Measurements from ENCODE around the gene PILRA. TPM values are rescaled to one million over a fixed set of nuclear protein-coding genes. Genes with fewer than 3 reads are reported as not detected.
"Not testable (repeated sequence)": the region's sequence is repeated elsewhere in the genome, so short reads cannot be mapped to it uniquely, and the experiment has no call there.

The PILRA gene
- total and polyA plus RNA-seq, 10 of the 15 experiments (the other 5 are each of a cell fraction or from before 2014, with no cell fraction given): 6.6 to 43.3 (median 11.5) TPM

- ChIA-PET RAD21 (ENCODE audit: unreplicated experiment) (interaction anchor here (0.6 to 2.5 kb wide), 12 partner anchors 8 to 233 kb away, joined by 3 to 20 read pairs (median 4); partner anchors contain the start of gene ZCWPW1), SMC1A (ENCODE audit: uncharacterized antibody, unreplicated experiment) (interaction anchor here (0.7 to 3.6 kb wide), 9 partner anchors 9 to 64 kb away, joined by 3 to 16 read pairs (median 4); partner anchors contain the start of gene ZCWPW1), POLR2A (interaction anchor here (0.7 to 1.9 kb wide), 11 partner anchors 9 to 172 kb away, joined by 3 to 11 read pairs (median 4); partner anchors contain the start of genes MEPCE and ZCWPW1), CTCF (interaction anchor here (0.7 to 3.3 kb wide), 9 partner anchors 8 to 233 kb away, joined by 3 to 39 read pairs (median 4); no protein-coding TSS in a partner anchor)
- H3K4me2 ChIP-seq (ENCODE audit: control insufficient read depth, insufficient read depth): peak overlapping the region; percentile 84
- H3K9ac ChIP-seq (ENCODE audit: control insufficient read depth, insufficient read depth, low read length): peak overlapping the region; percentile 65
- TF ChIP-seq NR2F1 (conservative IDR thresholded peaks at IDR 0.05) (peak; percentile 76), CHD4 (IDR thresholded peaks at IDR 0.05) (0 out of 2 replicates have a peak, but pooled peaks have one; percentile 51), DPF2 (IDR thresholded peaks at IDR 0.05) (0 out of 2 replicates have a peak, but pooled peaks have one; percentile 11), BHLHE40 (IDR thresholded peaks at IDR 0.05; ENCODE audit: borderline replicate concordance in 1 of 2, low read depth in 2 of 2, low read length in 1 of 2) (peak; percentile 58 to 81; a peak in 3 of 4 replicates), ZNF384 (IDR thresholded peaks at IDR 0.05; ENCODE audit: borderline replicate concordance, low read depth, low read length) (0 out of 2 replicates have a peak, but pooled peaks have one; percentile 55), PML (IDR thresholded peaks at IDR 0.05; ENCODE audit: low read length) (peak; percentile 36; the same call in 1 of the 2 replicates), SMARCA5 (IDR thresholded peaks at IDR 0.05) (peak; percentile 22; the same call in 1 of the 2 replicates), RELA (IDR thresholded peaks at IDR 0.05; ENCODE audit: borderline replicate concordance, partially characterized antibody) (peak; percentile 22), EP300 (IDR thresholded peaks at IDR 0.05; ENCODE audit: borderline replicate concordance in 1 of 2, control insufficient read depth in 1 of 2, low read depth in 2 of 2, low read length in 2 of 2) (peak in 1 of 2 experiments; percentile 6; a peak in 1 of 4 replicates), NFIC (IDR thresholded peaks at IDR 0.05; ENCODE audit: low read depth, low read length) (peak; percentile 52; the same call in 1 of the 2 replicates)
- TF ChIP-seq, protein P1, sequence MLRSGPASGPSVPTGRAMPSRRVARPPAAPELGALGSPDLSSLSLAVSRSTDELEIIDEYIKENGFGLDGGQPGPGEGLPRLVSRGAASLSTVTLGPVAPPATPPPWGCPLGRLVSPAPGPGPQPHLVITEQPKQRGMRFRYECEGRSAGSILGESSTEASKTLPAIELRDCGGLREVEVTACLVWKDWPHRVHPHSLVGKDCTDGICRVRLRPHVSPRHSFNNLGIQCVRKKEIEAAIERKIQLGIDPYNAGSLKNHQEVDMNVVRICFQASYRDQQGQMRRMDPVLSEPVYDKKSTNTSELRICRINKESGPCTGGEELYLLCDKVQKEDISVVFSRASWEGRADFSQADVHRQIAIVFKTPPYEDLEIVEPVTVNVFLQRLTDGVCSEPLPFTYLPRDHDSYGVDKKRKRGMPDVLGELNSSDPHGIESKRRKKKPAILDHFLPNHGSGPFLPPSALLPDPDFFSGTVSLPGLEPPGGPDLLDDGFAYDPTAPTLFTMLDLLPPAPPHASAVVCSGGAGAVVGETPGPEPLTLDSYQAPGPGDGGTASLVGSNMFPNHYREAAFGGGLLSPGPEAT (IDR thresholded peaks at IDR 0.05; ENCODE audit: low read depth): peak; percentile 2
- TF ChIP-seq, protein P2, sequence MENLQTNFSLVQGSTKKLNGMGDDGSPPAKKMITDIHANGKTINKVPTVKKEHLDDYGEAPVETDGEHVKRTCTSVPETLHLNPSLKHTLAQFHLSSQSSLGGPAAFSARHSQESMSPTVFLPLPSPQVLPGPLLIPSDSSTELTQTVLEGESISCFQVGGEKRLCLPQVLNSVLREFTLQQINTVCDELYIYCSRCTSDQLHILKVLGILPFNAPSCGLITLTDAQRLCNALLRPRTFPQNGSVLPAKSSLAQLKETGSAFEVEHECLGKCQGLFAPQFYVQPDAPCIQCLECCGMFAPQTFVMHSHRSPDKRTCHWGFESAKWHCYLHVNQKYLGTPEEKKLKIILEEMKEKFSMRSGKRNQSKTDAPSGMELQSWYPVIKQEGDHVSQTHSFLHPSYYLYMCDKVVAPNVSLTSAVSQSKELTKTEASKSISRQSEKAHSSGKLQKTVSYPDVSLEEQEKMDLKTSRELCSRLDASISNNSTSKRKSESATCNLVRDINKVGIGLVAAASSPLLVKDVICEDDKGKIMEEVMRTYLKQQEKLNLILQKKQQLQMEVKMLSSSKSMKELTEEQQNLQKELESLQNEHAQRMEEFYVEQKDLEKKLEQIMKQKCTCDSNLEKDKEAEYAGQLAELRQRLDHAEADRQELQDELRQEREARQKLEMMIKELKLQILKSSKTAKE (IDR thresholded peaks at IDR 0.05; ENCODE audit: low read depth, poor library complexity, severe bottlenecking): peak; percentile 24
- TF ChIP-seq, protein P3, sequence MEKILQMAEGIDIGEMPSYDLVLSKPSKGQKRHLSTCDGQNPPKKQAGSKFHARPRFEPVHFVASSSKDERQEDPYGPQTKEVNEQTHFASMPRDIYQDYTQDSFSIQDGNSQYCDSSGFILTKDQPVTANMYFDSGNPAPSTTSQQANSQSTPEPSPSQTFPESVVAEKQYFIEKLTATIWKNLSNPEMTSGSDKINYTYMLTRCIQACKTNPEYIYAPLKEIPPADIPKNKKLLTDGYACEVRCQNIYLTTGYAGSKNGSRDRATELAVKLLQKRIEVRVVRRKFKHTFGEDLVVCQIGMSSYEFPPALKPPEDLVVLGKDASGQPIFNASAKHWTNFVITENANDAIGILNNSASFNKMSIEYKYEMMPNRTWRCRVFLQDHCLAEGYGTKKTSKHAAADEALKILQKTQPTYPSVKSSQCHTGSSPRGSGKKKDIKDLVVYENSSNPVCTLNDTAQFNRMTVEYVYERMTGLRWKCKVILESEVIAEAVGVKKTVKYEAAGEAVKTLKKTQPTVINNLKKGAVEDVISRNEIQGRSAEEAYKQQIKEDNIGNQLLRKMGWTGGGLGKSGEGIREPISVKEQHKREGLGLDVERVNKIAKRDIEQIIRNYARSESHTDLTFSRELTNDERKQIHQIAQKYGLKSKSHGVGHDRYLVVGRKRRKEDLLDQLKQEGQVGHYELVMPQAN (conservative IDR thresholded peaks at IDR 0.05): 0 out of 2 replicates have a peak, but pooled peaks have one; percentile 48
- H3K27me3 ChIP-seq (replicated peaks in 1 of 2; ENCODE audit: control insufficient read depth in 2 of 2, insufficient read depth in 2 of 2, low read length in 1 of 2); H3K79me2 ChIP-seq (ENCODE audit: control insufficient read depth, insufficient read depth, low read length); H3K9me3 ChIP-seq (replicated peaks; ENCODE audit: control insufficient read depth, insufficient read depth, low read length); H2AFZ ChIP-seq (ENCODE audit: control insufficient read depth, low read depth, low read length); H4K20me1 ChIP-seq (ENCODE audit: control insufficient read depth, insufficient read depth); BruUV-seq (replicated peaks); ATAC-seq; DNase-seq (ENCODE audit: low read depth, low spot score); in situ Hi-C loops (cut with MboI): not testable (repeated sequence)
- H3K4me3 ChIP-seq: 0 out of 2 replicates have a peak overlapping the region, but pooled peaks have one; percentile 2
- peak overlapping the region; percentile 95 for H3K27ac ChIP-seq (ENCODE audit: control insufficient read depth, insufficient read depth)
- peaks cover 61% of the 10 kb centered on the region for H3K4me1 ChIP-seq (ENCODE audit: control insufficient read depth, insufficient read depth, low read length)
- 24% methylated on average over 7 of the region's 7 CpGs for WGBS (ENCODE audit: insufficient coverage, insufficient replicate concordance, low lambda C conversion rate, missing lambda C conversion rate)
- intact Hi-C loops (cut with micrococcal nuclease; ENCODE audit: unreplicated experiment): loop anchor here (1.0 to 10.0 kb wide), 3 partner anchors 30 to 179 kb away; no protein-coding TSS in a partner anchor
- peaks cover 3 to 15% of the 10 kb centered on the region in 2 experiments for H3K36me3 ChIP-seq (ENCODE audit: control insufficient read depth in 2 of 2, insufficient read depth in 2 of 2, low read length in 1 of 2)
- peak; percentile 44 for FAIRE-seq
Measured at GRCh38 chr7:100365998-100366367, 7.3 kb upstream of the PILRA start.
